ENCODE data around the gene IDUA. TPM values are rescaled to one million over a fixed set of nuclear protein-coding genes. Genes with fewer than 3 reads are reported as not detected.

IDUA gene
- total and polyA plus RNA-seq, 8 donors: 8.8 to 278 (median 21.7) TPM

DNA sequence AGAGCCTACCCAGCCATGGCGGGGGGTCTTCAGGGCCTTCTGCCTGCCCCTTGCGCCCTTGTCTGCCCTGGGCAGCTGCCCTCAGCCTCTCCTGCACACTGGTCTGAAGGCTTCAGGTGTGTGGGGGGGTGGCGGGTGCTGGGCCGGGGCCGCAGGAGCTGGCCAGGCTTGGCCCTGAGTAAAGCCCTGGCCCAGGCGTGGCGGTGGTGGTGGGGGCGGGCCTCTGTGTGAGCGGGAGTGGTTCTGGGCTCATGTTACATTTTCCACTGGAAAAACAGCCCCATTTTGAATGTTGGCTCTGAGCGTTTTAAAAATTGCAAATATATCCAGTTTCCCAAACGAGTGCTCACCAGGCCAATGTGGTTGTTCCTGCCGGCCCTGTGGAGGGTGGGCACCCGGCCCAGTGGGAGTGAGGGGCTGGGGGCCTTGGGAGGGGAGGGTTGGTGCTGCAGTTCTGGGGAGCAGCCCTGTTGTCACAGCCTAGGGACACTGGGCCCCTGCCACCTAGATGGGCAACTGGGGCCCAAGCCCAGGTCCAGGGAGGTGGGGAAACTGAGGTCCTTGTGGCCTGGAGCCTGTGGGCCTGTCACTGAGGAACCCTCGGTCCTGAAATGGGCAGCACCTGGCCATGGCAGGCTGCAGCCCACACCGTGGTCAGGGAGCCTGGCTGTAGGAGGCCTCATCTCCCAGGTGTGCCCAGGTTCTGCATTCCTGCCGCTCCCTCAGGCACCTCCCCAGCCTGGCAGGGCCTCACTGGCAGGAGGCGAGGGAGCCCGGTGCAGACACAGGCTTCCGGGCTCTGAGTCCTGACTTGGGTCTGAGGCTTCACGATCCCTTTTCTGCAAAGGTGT is 52.9 kb downstream of the IDUA start:
- H3K27ac ChIP-seq: peak overlapping the region; percentile 55 to 87 (median 69)
- no peaks in the 10 kb centered on the region for H3K9me3 ChIP-seq
- no peak overlapping the region for H3K4me3 ChIP-seq
- H3K27me3 ChIP-seq: peaks cover 0 to 28% (median 14%) of the 10 kb centered on the region in 3 donors
- DNase-seq: peak; percentile 82 to 88
- intact Hi-C loops (cut with DNase I; ENCODE audit: low total_unique reads): no loop called here
- no peak for TF ChIP-seq POLR2A (IDR thresholded peaks at IDR 0.05)
- no peak for TF ChIP-seq CTCF (IDR thresholded peaks at IDR 0.05)
- no peak for TF ChIP-seq POLR2AphosphoS5 (IDR thresholded peaks at IDR 0.05)
- no peak for TF ChIP-seq EP300 (IDR thresholded peaks at IDR 0.05)
- no peaks in the 10 kb centered on the region for H3K36me3 ChIP-seq
- H3K4me1 ChIP-seq: peaks cover 48 to 84% (median 71%) of the 10 kb centered on the region in 4 donors
- 20 to 56% (median 30%) methylated on average over 15 to 20 of the region's 20 CpGs for WGBS, 5 donors

DNA sequence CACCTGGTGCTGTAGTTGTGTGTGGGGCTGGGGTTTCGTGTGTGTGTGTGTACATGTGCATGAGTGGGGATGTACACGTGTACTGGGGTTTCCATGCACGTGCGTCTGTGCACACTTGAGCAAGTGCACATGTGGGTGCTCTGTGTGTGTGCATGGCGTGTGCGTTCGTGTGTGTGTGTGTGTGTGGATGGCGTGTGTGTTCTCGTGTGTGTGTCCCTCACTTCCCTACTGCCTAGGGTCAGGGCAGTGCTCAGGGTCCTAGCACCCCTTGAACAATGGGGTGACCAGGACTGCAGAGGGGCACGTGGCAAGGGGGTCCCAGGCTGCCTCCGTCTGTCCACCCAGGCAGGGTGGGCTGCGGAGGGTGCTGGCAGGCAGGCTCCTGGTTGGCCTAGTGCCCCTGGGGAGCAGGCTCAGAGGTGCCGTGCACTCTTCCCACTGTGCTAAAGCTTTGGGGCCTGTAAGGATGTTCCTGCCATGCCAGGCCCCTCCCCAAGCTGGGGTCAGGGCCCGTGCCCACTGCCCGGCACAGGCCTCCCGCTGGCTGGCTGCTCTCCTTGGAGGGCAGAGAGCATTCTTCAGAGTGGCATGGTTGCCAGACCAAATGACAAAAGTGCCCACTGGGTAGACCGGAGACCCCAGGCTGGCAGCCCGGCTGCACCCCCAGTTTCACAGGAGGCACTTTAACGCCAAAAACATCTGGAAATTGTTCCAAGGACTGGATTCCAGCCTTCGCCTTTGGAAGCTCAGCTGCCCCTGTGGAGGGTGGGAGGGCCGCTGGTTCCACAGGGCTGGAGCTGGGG is 53.7 kb downstream of the IDUA start:
- TF ChIP-seq EP300 (IDR thresholded peaks at IDR 0.05) (no peak), POLR2A (IDR thresholded peaks at IDR 0.05) (no peak), POLR2AphosphoS5 (IDR thresholded peaks at IDR 0.05) (no peak), CTCF (IDR thresholded peaks at IDR 0.05) (no peak)
- Histone ChIP-seq H3K27ac (peak overlapping the region in 3 of 5 donors; percentile 69 to 87 (median 78)), H3K9me3 (no peaks in the 10 kb centered on the region), H3K36me3 (no peaks in the 10 kb centered on the region), H3K27me3 (peaks cover 0 to 36% (median 23%) of the 10 kb centered on the region in 3 donors), H3K4me3 (no peak overlapping the region), H3K4me1 (peaks cover 44 to 84% (median 69%) of the 10 kb centered on the region in 4 donors)
- no peak for DNase-seq
- intact Hi-C loops (cut with DNase I; ENCODE audit: low total_unique reads): no loop called here
- 76 to 87% (median 80%) methylated on average over 14 to 21 of the region's 21 CpGs for WGBS, 5 donors

- H3K4me1 ChIP-seq: peaks cover 38 to 78% (median 63%) of the 10 kb centered on the region in 4 donors
- H3K36me3 ChIP-seq: no peaks in the 10 kb centered on the region
- peak; percentile 43 to 77 for DNase-seq
- H3K9me3 ChIP-seq: no peaks in the 10 kb centered on the region
- H3K4me3 ChIP-seq: no peak overlapping the region
- intact Hi-C loops (cut with DNase I; ENCODE audit: low total_unique reads): no loop called here
- 12 to 48% (median 35%) methylated on average over 9 to 36 of the region's 36 CpGs for WGBS, 5 donors
- peak overlapping the region in 2 of 5 donors; percentile 9 to 33 for H3K27ac ChIP-seq
- no peak for TF ChIP-seq POLR2AphosphoS5 (IDR thresholded peaks at IDR 0.05)
- TF ChIP-seq POLR2A (IDR thresholded peaks at IDR 0.05): no peak
- no peak for TF ChIP-seq EP300 (IDR thresholded peaks at IDR 0.05)
- TF ChIP-seq CTCF (IDR thresholded peaks at IDR 0.05): no peak
- peaks cover 0 to 42% (median 23%) of the 10 kb centered on the region in 3 donors for H3K27me3 ChIP-seq
Measured at GRCh38 chr4:1041147-1041935, 54.5 kb downstream of the IDUA start.

DNA sequence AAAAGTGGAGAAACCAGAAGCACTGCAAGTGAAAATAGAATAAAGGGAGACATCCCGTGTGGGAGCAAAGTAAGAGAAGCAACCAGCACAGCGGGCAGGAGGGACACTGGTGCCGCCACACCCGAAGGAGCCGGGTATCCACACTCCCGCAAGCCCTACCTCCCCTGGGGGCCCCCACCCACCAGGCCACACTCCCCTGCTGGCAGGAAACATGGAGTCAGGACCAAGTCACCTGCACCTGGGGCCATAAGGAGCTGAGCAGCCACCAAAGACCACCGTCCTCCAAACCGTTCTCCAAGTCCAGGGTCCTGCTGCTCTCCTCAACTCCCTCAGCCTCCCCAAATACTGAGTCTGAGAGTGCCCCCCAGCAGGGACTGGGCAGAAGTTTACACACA is 55.1 kb downstream of the IDUA start:
- Histone ChIP-seq H3K27ac (peak overlapping the region in 1 of 5 donors; percentile 33), H3K4me1 (peaks cover 41 to 78% (median 64%) of the 10 kb centered on the region in 4 donors), H3K9me3 (no peaks in the 10 kb centered on the region), H3K4me3 (no peak overlapping the region), H3K27me3 (peaks cover 0 to 46% (median 23%) of the 10 kb centered on the region in 3 donors), H3K36me3 (no peaks in the 10 kb centered on the region)
- WGBS, 5 donors: 22 to 51% (median 42%) methylated on average over 7 to 8 of the region's 8 CpGs
- intact Hi-C loops (cut with DNase I; ENCODE audit: low total_unique reads): no loop called here
- TF ChIP-seq EP300 (IDR thresholded peaks at IDR 0.05) (no peak), CTCF (IDR thresholded peaks at IDR 0.05) (no peak), POLR2AphosphoS5 (IDR thresholded peaks at IDR 0.05) (no peak), POLR2A (IDR thresholded peaks at IDR 0.05) (no peak)
- DNase-seq: no peak
